Lower leg skin (tissue), 3 donors: ENCODE results near the gene HOXA5.

Experiments used
- CTCF ChIP-seq, 3 donors: fragments of 450-650 bp; IDR thresholded peaks; one replicate each; pipeline ENCODE4 v1.5.1; 2016; ENCODE audit warnings: antibody characterized with exemption in 3 of 3, mild to moderate bottlenecking in 3 of 3, moderate library complexity in 2 of 3
- POLR2A ChIP-seq, 2 donors: fragments of 450-650 bp; IDR thresholded peaks; one replicate each; pipeline ENCODE4 v1.6.1; 2016 to 2017; ENCODE audit warnings: antibody characterized with exemption in 2 of 2, mild to moderate bottlenecking in 1 of 2, moderate library complexity in 1 of 2

GRCh38 chr7:27146491-27147198 is 3.2 kb upstream of the HOXA5 start:
- TF ChIP-seq POLR2A (IDR thresholded peaks at IDR 0.05) (no peak), CTCF (IDR thresholded peaks at IDR 0.05) (no peak)
